Large intestine (tissue), 3 donors: ENCODE data around the gene PLXNC1. TPM values are rescaled to one million over a fixed set of nuclear protein-coding genes. Genes with fewer than 3 reads are reported as not detected.

Experiments
- DNase-seq, 2 donors: peaks; one replicate each; pipeline versions ENCODE4 v3.0.0 to v3.0.0-alpha.2; 2013
- H3K27ac ChIP-seq: one replicate; pipeline ENCODE4 v1.5.1; 2013; ENCODE audit warnings: low read length
- H3K27me3 ChIP-seq: 2 replicates; pipeline ENCODE4 v1.6.1; 2013; ENCODE audit warnings: low read length; ENCODE audit not compliant: control insufficient read depth, insufficient read depth
- H3K36me3 ChIP-seq: 2 replicates; pipeline ENCODE4 v1.6.1; 2013; ENCODE audit warnings: low read length; ENCODE audit not compliant: control insufficient read depth, insufficient read depth
- H3K4me1 ChIP-seq: one replicate; pipeline ENCODE4 v1.6.1; 2013; ENCODE audit warnings: low read length; ENCODE audit not compliant: control insufficient read depth, insufficient read depth
- H3K4me3 ChIP-seq: one replicate; pipeline ENCODE4 v1.5.1; 2013; ENCODE audit warnings: low read length
- H3K9me3 ChIP-seq: one replicate; pipeline ENCODE4 v1.6.1; 2013; ENCODE audit warnings: mild to moderate bottlenecking, low read depth, low read length, moderate library complexity; ENCODE audit not compliant: control insufficient read depth
- WGBS: methylation state at CpG from one replicate; pipeline ENCODE4 v1.1.5; 2013; ENCODE audit warnings: low lambda C conversion rate; ENCODE audit not compliant: insufficient coverage; 5-methylcytosine and 5-hydroxymethylcytosine counted together
- polyA plus RNA-seq: library from polyadenylated mRNA; unstranded; fragments of 120-200 nt; gene quantifications from one replicate; pipeline ENCODE4 v1.2.1, GENCODE V29; 2013

The PLXNC1 gene
- polyA plus RNA-seq, 1 donor, result 20.3 TPM

DNA sequence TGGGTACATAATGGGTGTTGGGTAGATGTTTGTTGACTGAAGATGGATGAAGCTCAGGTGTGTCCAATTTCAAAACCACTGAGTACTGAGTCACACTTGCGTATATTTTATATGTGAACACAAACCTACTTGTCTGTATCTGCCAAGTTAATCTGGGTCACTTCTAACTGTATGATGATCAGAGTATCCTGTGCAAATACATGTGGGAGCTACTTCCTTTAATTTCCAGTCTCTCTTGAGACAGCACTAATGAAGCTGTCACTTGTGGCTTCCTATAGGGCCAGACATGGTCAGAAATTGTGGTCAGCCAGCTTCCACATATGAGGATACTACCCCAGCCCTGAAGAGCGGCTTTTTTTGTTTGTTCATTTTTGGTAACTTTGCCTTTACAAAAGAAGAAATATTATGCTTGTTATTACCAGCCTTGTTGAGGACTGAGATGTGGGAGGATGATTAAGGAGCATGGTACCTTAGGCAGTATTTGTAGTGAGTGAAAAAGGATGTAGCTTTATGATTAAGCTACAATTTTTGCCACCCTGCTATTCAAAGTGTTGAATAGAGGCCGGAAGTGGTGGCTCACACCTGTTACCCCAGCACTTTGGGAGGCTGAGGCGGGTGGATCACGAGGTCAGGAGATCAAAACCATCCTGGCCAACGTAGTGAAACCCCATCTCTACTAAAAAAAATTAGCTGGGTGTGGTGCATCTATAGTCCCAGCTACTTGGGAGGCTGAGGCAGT is 32.4 kb downstream of the PLXNC1 start:
- no peaks in the 10 kb centered on the region for H3K27me3 ChIP-seq
- no peak overlapping the region for H3K27ac ChIP-seq

DNA sequence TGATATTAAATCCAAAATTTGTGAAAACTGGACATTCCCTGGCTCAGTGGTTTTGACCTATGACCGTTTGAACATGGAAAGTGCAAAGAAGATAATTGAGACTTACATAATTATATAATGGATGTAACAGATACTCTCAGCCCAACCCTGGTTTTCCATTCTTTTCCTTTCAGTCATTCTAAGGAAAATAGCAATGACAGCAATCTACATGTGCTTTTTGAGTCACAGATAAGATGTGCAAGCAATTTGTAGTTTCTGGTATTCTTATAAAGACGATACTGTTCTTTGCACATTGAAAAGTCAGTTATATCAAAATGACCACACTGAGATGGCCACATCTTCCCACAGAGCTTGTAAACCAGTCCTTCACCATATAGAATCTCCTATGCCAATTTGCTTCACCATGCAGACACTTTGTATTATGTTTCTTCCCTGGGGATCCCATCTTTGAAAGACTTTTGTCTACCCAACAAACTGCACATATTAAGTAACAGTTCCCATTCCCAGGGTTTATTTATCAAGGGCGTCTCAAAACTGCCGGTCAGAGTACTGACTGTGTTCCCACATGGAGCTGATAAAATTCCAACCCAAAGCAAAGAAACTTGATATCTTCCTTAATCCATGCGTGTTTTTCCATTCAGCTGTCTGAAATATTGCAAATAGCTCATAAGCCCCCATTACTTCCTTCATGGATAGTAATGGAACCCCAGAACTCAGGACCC is 34.8 kb downstream of the PLXNC1 start:
- no peaks in the 10 kb centered on the region for H3K27me3 ChIP-seq
- WGBS, result no CpG with 5 or more reads among the region's 5 CpGs
- H3K9me3 ChIP-seq, result no peaks in the 10 kb centered on the region
- peaks cover 4% of the 10 kb centered on the region for H3K36me3 ChIP-seq
- H3K4me3 ChIP-seq, result no peak overlapping the region
- H3K27ac ChIP-seq, result peak overlapping the region; percentile 90
- DNase-seq, result peak; percentile 22 to 51
- peaks cover 12% of the 10 kb centered on the region for H3K4me1 ChIP-seq

More for the DNA sequence above, 32.4 kb downstream of the PLXNC1 start:
- Histone ChIP-seq H3K4me1 (peaks cover 12% of the 10 kb centered on the region), H3K36me3 (peaks cover 2% of the 10 kb centered on the region), H3K4me3 (no peak overlapping the region), H3K9me3 (peaks cover 3% of the 10 kb centered on the region)
- 67% methylated on average over 1 of the region's 6 CpGs for WGBS
- no peak for DNase-seq

DNA sequence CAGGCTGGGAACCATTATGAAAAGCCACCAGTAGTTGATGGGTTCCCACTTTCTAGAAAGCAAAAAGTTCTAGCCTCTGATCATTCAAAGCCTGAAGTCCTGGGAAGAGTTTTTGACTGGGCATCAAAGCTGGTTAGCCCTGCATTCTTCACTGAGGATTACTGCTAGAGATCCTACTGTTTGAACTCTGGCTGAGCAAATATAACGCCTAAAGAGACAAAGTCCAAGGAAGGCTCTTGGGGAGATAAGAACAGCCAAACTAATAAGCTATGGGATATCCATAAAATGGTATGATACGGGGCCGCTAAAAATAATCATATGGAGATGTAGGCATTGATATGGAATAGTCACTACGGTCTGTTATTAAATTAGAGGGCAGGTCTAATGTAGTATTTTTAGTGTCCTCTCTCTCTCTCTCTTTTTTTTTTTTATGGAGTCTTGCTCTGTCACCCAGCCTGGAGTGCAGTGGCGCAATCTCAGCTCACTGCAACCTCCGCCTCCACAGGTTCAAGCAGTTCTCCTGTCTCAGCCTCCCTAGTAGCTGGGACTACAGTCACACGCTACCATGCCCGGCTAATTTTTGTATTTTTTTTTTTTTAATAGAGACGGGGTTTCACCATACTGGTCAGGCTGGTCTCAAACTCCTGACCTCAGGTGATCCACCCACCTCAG is 35.5 kb downstream of the PLXNC1 start:
- no peaks in the 10 kb centered on the region for H3K27me3 ChIP-seq
- WGBS, result 20% methylated on average over 1 of the region's 9 CpGs
- H3K4me1 ChIP-seq, result peaks cover 12% of the 10 kb centered on the region
- H3K4me3 ChIP-seq, result no peak overlapping the region
- peak; percentile 69 to 88 for DNase-seq
- peaks cover 5% of the 10 kb centered on the region for H3K36me3 ChIP-seq
- peak overlapping the region; percentile 90 for H3K27ac ChIP-seq
- no peaks in the 10 kb centered on the region for H3K9me3 ChIP-seq

DNA sequence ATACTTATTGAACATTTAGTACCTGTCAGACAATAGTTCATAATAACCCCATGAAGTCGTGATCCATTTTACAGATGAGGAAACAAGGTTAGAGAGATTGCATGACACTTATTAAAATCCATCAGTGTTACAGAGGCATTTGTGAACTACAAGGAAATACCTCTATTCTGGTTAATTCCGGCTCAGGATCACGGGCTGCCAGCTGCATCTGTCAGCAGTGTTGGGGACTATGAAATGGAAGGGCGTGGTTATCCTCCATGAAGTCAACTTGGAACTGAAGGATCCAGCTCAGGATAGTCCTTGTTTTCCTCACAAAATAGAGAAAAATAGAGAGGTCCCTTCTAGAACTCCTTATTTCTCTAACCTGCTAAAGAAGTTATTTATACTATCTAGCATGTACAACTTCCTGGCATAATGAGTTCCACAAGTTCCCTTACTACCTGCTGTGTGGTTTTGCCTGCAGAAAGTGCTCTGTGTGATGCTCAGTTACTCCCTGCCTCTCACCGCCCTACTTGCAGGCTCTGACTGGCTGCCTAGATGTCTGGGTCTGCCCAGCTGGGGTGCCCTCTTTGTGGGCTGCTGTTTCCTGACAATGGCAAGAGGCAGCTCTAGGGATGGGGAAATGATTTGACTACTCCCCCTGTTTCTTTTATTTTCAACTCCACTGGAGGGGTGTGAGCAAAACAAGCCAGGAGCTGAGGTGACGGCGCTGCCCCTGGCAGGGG is 36.8 kb downstream of the PLXNC1 start:
- peaks cover 8% of the 10 kb centered on the region for H3K4me1 ChIP-seq
- DNase-seq, result peak in 1 of 2 donors; percentile 36
- peak overlapping the region; percentile 90 for H3K27ac ChIP-seq
- H3K36me3 ChIP-seq, result peaks cover 5% of the 10 kb centered on the region
- no peaks in the 10 kb centered on the region for H3K9me3 ChIP-seq
- no peaks in the 10 kb centered on the region for H3K27me3 ChIP-seq
- H3K4me3 ChIP-seq, result no peak overlapping the region
- no CpG with 5 or more reads among the region's 7 CpGs for WGBS

DNA sequence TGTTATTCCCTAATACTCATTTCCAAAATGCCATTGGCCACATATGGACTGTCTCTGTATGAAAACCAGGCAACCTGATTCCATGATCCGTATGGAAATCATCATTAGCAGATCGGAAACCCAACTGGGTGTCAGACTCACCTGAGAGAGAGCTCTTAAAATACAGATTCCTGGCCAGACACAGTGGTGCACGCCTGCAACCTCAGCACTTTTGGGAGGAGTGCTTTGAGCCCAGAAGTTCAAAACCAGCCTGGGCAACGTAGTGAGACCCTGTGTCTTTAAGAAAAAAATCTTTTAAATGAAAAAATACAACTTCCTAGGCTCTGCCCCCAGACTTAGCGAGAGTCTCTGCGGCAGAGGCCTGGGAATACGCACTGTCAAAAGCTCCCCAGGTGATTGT is 37.4 kb downstream of the PLXNC1 start:
- DNase-seq, result no peak
- no peaks in the 10 kb centered on the region for H3K27me3 ChIP-seq
- no peak overlapping the region for H3K4me3 ChIP-seq
- peaks cover 9% of the 10 kb centered on the region for H3K36me3 ChIP-seq
- WGBS, result no CpG with 5 or more reads among the region's 7 CpGs
- peaks cover 8% of the 10 kb centered on the region for H3K4me1 ChIP-seq
- no peaks in the 10 kb centered on the region for H3K9me3 ChIP-seq
- no peak overlapping the region for H3K27ac ChIP-seq

DNA sequence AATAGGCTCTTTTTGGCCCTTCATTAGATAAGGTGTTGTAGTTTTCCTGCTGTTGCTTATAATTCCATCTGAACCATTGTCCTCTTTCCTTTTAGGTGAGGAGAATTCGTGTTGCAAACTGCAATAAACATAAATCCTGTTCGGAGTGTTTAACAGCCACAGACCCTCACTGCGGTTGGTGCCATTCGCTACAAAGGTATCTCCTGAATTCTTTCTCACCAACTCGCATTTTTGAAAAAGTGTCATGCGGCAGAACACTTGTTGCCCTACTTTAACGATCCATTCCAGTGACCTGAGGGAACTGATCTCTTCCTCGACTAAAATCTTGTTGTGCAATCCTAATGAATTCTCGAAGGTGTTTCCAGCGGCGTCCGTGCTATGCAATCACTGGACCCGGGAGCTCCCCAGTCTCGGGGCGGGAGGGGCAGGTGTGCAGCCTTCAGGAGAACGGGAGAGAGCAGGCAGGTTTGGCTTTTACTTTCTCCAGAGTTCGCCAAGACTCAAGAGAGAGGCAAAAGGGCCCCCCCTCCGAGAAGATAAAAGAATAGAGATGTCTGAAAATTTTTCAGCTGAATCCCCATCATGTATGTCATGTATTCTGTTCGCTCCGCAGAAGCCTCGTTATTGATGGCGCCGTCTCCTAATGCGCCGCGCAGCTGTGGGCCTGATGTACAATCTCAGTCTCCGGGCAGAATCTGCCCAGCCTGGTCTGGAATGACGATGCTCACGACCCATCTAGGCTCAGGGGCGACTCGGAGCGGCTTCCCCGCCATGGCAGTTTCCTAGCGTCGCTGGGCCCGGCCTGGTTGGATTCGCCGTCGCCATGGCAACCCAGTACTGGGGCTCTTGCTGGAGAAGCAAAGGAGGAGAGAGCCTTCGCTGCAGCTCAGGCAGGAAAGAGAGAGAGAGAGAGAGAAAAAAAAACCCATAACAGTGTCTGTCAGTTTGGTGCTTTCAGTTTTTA is 38.2 kb downstream of the PLXNC1 start:
- H3K27ac ChIP-seq, result no peak overlapping the region
- no peaks in the 10 kb centered on the region for H3K9me3 ChIP-seq
- no peak overlapping the region for H3K4me3 ChIP-seq
- peaks cover 8% of the 10 kb centered on the region for H3K4me1 ChIP-seq
- no peaks in the 10 kb centered on the region for H3K27me3 ChIP-seq
- 53% methylated on average over 8 of the region's 40 CpGs for WGBS
- H3K36me3 ChIP-seq, result peaks cover 11% of the 10 kb centered on the region
- peak; percentile 17 to 23 for DNase-seq

DNA sequence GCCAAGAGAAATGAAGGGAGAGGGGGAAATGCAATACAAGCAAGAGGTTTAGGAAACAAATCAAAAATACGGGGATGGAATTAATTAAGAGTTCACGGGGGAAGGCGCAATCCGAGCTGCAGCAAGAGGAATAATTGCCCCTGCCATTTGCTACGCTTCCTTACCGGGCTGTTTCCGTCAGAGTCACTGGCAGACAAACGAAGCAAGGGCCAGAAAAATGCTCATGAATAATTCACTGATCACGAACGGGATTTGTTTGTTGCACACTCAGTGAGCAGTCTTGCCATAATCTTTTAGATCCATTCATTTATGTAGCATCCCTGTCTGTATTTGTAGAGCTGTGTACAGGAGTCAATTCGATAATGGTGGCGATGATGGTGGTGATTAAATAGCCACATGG is 39.0 kb downstream of the PLXNC1 start:
- Histone ChIP-seq H3K9me3 (no peaks in the 10 kb centered on the region), H3K27ac (no peak overlapping the region), H3K36me3 (peaks cover 11% of the 10 kb centered on the region), H3K27me3 (no peaks in the 10 kb centered on the region), H3K4me3 (no peak overlapping the region), H3K4me1 (peaks cover 8% of the 10 kb centered on the region)
- 100% methylated on average over 1 of the region's 12 CpGs for WGBS
- no peak for DNase-seq

DNA sequence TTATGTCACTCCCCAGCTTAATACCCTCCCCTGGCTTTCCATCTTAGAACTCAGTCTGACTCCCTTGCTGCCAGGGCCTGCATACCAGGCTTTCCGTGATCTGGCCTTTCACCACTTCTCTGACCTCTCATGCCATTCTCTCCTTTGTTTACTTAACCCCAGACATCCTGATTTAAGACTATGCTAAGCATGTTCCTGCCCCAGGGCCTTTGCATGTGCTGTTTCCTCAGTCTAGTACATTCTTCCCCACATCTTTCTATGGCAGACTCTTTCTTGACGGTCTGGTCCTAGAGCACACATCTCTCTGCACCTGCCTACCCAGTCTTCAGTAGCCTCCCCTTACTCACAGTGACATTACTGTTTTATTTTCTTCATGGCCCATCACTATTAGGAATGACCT is 42.2 kb downstream of the PLXNC1 start:
- H3K36me3 ChIP-seq, result peaks cover 14% of the 10 kb centered on the region

DNA sequence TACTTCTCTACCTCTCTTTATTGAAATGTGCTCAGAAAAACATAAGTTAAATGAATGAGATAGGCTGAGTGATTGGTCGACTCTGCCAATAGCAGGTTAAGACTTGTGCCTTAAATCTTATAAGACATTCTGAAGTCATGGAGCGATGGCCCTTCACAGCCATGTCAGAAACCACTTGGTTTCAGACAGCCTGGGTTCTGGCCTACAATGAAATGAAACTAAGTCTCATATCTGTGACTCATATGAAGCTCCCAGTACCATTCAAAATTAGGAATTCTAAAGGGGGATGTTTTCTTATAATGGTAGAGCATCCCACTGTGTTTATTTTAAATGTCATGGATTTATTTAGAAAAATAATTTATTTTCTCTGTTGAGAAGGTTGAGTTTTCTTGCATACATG is 42.6 kb downstream of the PLXNC1 start:
- Histone ChIP-seq H3K9me3 (no peaks in the 10 kb centered on the region), H3K4me3 (no peak overlapping the region), H3K36me3 (peaks cover 14% of the 10 kb centered on the region), H3K27ac (no peak overlapping the region), H3K4me1 (no peaks in the 10 kb centered on the region), H3K27me3 (no peaks in the 10 kb centered on the region)
- DNase-seq, result no peak
- WGBS, result 100% methylated on average over 1 of the region's 2 CpGs

More for the DNA sequence above, 42.2 kb downstream of the PLXNC1 start:
- H3K27me3 ChIP-seq, result no peaks in the 10 kb centered on the region
- no peak overlapping the region for H3K4me3 ChIP-seq
- no peaks in the 10 kb centered on the region for H3K9me3 ChIP-seq
- DNase-seq, result no peak
- no peaks in the 10 kb centered on the region for H3K4me1 ChIP-seq
- WGBS, result 83% methylated on average over 1 of the region's 2 CpGs
- H3K27ac ChIP-seq, result no peak overlapping the region
